ENCODE results near the gene CEP250. TPM values are rescaled to one million over a fixed set of nuclear protein-coding genes. Genes with fewer than 3 reads are reported as not detected.
A peak's percentile ranks its signal among the peaks of the same experiment; 100 is the strongest.

The CEP250 gene
- total and polyA plus RNA-seq, 2 of the 4 experiments (the other 2 are of a cell fraction) = 22.7 to 35.1 TPM

- Histone ChIP-seq H2BK20ac (ENCODE audit: low read depth, low read length) (no peak overlapping the region), H2BK15ac (ENCODE audit: low read depth, low read length) (no peak overlapping the region), H2AK9ac (replicated peaks; ENCODE audit: low read depth, low read length, poor library complexity) (no peak overlapping the region), H4K91ac (ENCODE audit: insufficient read depth, low read depth, low read length) (no peak overlapping the region), H3K9ac (ENCODE audit: low read depth, low read length) (no peak overlapping the region), H2AFZ (replicated peaks; ENCODE audit: low read length, poor library complexity) (no peak overlapping the region), H3K18ac (ENCODE audit: low read depth, low read length) (no peak overlapping the region), H3K9me3 (ENCODE audit: control insufficient read depth, insufficient read depth, low read length) (no peaks in the 10 kb centered on the region), H3K9me1 (ENCODE audit: insufficient read depth, low read length) (peaks cover 16% of the 10 kb centered on the region), H3K4me1 (ENCODE audit: control insufficient read depth, insufficient read depth, low read length) (peaks cover 7% of the 10 kb centered on the region; the same call in 1 of the 2 replicates), H4K20me1 (ENCODE audit: insufficient read depth, low read length) (peaks cover 31% of the 10 kb centered on the region), H3K23ac (ENCODE audit: low read depth, low read length) (no peak overlapping the region), H2BK120ac (ENCODE audit: low read depth, low read length) (no peak overlapping the region), H3K27ac (ENCODE audit: insufficient read depth, low read length) (no peak overlapping the region), H2BK5ac (ENCODE audit: low read depth, low read length, poor library complexity, severe bottlenecking) (no peak overlapping the region), H3K4ac (ENCODE audit: low read depth, low read length) (no peak overlapping the region), H2AK5ac (ENCODE audit: low read depth, low read length) (no peak overlapping the region), H3K4me3 (ENCODE audit: insufficient read depth, low read depth, low read length) (no peak overlapping the region), H3K36me3 (ENCODE audit: control insufficient read depth, insufficient read depth, low read length) (peaks cover 67% of the 10 kb centered on the region), H3K27me3 (ENCODE audit: control insufficient read depth, insufficient read depth, low read length) (no peaks in the 10 kb centered on the region), H3K56ac (ENCODE audit: extremely low read depth, insufficient read depth, low read length) (no peak overlapping the region), H3K14ac (replicated peaks; ENCODE audit: low read depth, low read length) (no peak overlapping the region), H3K4me2 (ENCODE audit: low read depth, low read length) (no peak overlapping the region), H4K5ac (ENCODE audit: low read depth, low read length) (no peak overlapping the region), H4K8ac (ENCODE audit: low read depth in 2 of 2, low read length in 2 of 2) (no peak overlapping the region), H3K79me1 (ENCODE audit: low read depth in 1 of 2, low read length in 2 of 2) (peaks cover 0 to 19% of the 10 kb centered on the region in 2 experiments; a peak in 2 of 4 replicates)
- DNase-seq (peak; percentile 40), ATAC-seq (ENCODE audit: low read depth) (peak; percentile 60)
- BruUV-seq (replicated peaks) = no TSS peak
- POLR2A ChIA-PET (ENCODE audit: unreplicated experiment) = no interaction called here
- in situ Hi-C loops (cut with MboI; ENCODE audit: low sequenced_read_pairs) = loop anchor here (25.0 kb wide), 1 partner anchor 405 kb away; no protein-coding TSS in a partner anchor
- TF ChIP-seq, protein P1, sequence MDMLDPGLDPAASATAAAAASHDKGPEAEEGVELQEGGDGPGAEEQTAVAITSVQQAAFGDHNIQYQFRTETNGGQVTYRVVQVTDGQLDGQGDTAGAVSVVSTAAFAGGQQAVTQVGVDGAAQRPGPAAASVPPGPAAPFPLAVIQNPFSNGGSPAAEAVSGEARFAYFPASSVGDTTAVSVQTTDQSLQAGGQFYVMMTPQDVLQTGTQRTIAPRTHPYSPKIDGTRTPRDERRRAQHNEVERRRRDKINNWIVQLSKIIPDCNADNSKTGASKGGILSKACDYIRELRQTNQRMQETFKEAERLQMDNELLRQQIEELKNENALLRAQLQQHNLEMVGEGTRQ (IDR thresholded peaks at IDR 0.05; ENCODE audit: low read depth, low read length) = no peak
- TF ChIP-seq MAFK (IDR thresholded peaks at IDR 0.05; ENCODE audit: low read depth, low read length) (no peak), MAZ (IDR thresholded peaks at IDR 0.05; ENCODE audit: borderline replicate concordance, low read depth, low read length) (no peak), ELK1 (IDR thresholded peaks at IDR 0.05; ENCODE audit: borderline replicate concordance, low read depth, low read length) (no peak), SMC3 (IDR thresholded peaks at IDR 0.05; ENCODE audit: low read depth, low read length) (no peak), CHD1 (IDR thresholded peaks at IDR 0.05; ENCODE audit: low read depth, low read length) (no peak)
- intact Hi-C loops (cut with micrococcal nuclease) = no loop called here
- no CpG with 5 or more reads among the region's 6 CpGs for WGBS, 2 experiments (ENCODE audit: extremely low coverage in 2 of 2, insufficient read length in 1 of 2)
- CTCF ChIA-PET = no interaction called here
- dilution Hi-C loops (cut with HindIII; ENCODE audit: low sequenced_read_pairs, unreplicated experiment) = no loop called here
Measured at GRCh38 chr20:35506872-35507638, 51.7 kb downstream of the CEP250 start.
